DOHH2 (cell line): ENCODE measurements around the gene C11orf65.

ENCODE experiments used
- H3F3A ChIP-seq: fragments of 200-600 bp; sonication (generic), shearing (Covaris generic); 2 replicates; pipeline ENCODE4 v1.6.0; 2016; ENCODE audit warnings: antibody characterized with exemption, mild to moderate bottlenecking; ENCODE audit not compliant: control insufficient read depth, insufficient read depth
- H3K27ac ChIP-seq: fragments of 200-600 bp; sonication (generic); 2 replicates; pipeline ENCODE4 v1.5.1; 2014; ENCODE audit warnings: low read depth, mild to moderate bottlenecking, low read length, moderate library complexity
- H3K27me3 ChIP-seq: fragments of 200-600 bp; sonication (generic); 2 replicates; pipeline ENCODE4 v1.6.1; 2014; ENCODE audit warnings: mild to moderate bottlenecking, low read length, mixed read lengths; ENCODE audit not compliant: control insufficient read depth
- H3K36me3 ChIP-seq: fragments of 200-600 bp; sonication (generic); 2 replicates; pipeline ENCODE4 v1.6.1; 2014; ENCODE audit warnings: mild to moderate bottlenecking, low read length, moderate library complexity, mixed read lengths; ENCODE audit not compliant: control insufficient read depth
- H3K4me1 ChIP-seq: fragments of 200-600 bp; sonication (generic); 2 replicates; pipeline ENCODE4 v1.6.1; 2014; ENCODE audit warnings: mild to moderate bottlenecking, low read length, mixed read lengths; ENCODE audit not compliant: control insufficient read depth
- H3K4me2 ChIP-seq: fragments of 200-600 bp; sonication (generic); 2 replicates; pipeline ENCODE4 v1.6.0; 2014; ENCODE audit warnings: mild to moderate bottlenecking, low read length, moderate library complexity
- H3K4me3 ChIP-seq: fragments of 200-600 bp; sonication (generic); 2 replicates; pipeline ENCODE4 v1.5.1; 2014; ENCODE audit warnings: mild to moderate bottlenecking, low read length, mixed read lengths
- H3K79me2 ChIP-seq: fragments of 200-600 bp; sonication (generic); 2 replicates; pipeline ENCODE4 v1.6.1; 2014; ENCODE audit warnings: mild to moderate bottlenecking, low read length, mixed read lengths; ENCODE audit not compliant: control insufficient read depth
- H3K9me2 ChIP-seq: fragments of 200-600 bp; sonication (generic); replicated peaks from 2 replicates; pipeline ENCODE4 v1.6.1; 2014; ENCODE audit warnings: mild to moderate bottlenecking, low read length, mixed read lengths; ENCODE audit not compliant: control insufficient read depth
- H3K9me3 ChIP-seq: fragments of 200-600 bp; sonication (generic); 2 replicates; pipeline ENCODE4 v1.6.1; 2014; ENCODE audit warnings: antibody characterized with exemption, low read length, mixed read lengths; ENCODE audit not compliant: control insufficient read depth, insufficient read depth
- H4K20me1 ChIP-seq: fragments of 200-600 bp; sonication (generic); 2 replicates; pipeline ENCODE4 v1.6.0; 2014; ENCODE audit warnings: low read depth, mild to moderate bottlenecking, antibody characterized with exemption, low read length, moderate library complexity; ENCODE audit not compliant: control insufficient read depth, insufficient read depth
- CTCF ChIP-seq: fragments of 200-600 bp; sonication (generic); IDR thresholded peaks from one replicate; pipeline ENCODE4 v1.5.1; 2014; ENCODE audit warnings: antibody characterized with exemption, mild to moderate bottlenecking, low read depth, low read length; ENCODE audit not compliant: poor library complexity, severe bottlenecking
- EZH2phosphoT487 ChIP-seq: fragments of 200-600 bp; sonication (generic); IDR thresholded peaks from 2 replicates; pipeline ENCODE4 v1.6.1; 2017; ENCODE audit warnings: borderline replicate concordance, mild to moderate bottlenecking, antibody characterized with exemption, low read length, moderate library complexity, mixed read lengths

C11orf65 gene

GRCh38 chr11:108333403-108333899 lies 133.9 kb downstream of the C11orf65 start:
- TF ChIP-seq CTCF (no peak), EZH2phosphoT487 (no peak)
- Histone ChIP-seq H3K4me3 (no peak overlapping the region), H3K27ac (no peak overlapping the region), H4K20me1 (no peaks in the 10 kb centered on the region), H3K79me2 (no peaks in the 10 kb centered on the region), H3K4me1 (no peaks in the 10 kb centered on the region), H3K9me3 (no peaks in the 10 kb centered on the region), H3K36me3 (peaks cover 86% of the 10 kb centered on the region), H3F3A (no peaks in the 10 kb centered on the region; the same call in 1 of the 2 replicates), H3K27me3 (no peaks in the 10 kb centered on the region), H3K4me2 (no peak overlapping the region), H3K9me2 (no peaks in the 10 kb centered on the region)
